GM12878 (cell line): Measurements from ENCODE around the gene DIAPH3. TPM values are rescaled to one million over a fixed set of nuclear protein-coding genes. Genes with fewer than 3 reads are reported as not detected.

ENCODE experiments used
- ATAC-seq: fragments of 200-7000 bp; cut with Tn5 transposase; 3 replicates; pipeline ENCODE4 v1.9.1; 2020; ENCODE audit warnings: mild to moderate bottlenecking, moderate library complexity
- BruUV-seq: library from RNA; stranded (reverse); fragments of 400-500 nt; replicated peaks from 2 replicates; lab custom pipeline; 2021; lab: Mats Ljungman, UMichigan
- CTCF ChIA-PET: fragments of 300-600 bp; sonication (Branson Sonifier 250); formaldehyde crosslinking; extraction: SDS; loops from one replicate; lab custom pipeline; 2021; ENCODE audit warnings: inconsistent platforms; lab: Yijun Ruan, JAX
- POLR2A ChIA-PET: fragments of 350-600 bp; formaldehyde crosslinking; extraction: SDS; loops from one replicate; lab custom pipeline; 2021; ENCODE audit warnings: inconsistent platforms; lab: Charles Lee
- RAD21 ChIA-PET: fragments of 300-600 bp; sonication (Branson Sonifier 250); formaldehyde crosslinking; loops from one replicate; lab custom pipeline; 2023; ENCODE audit warnings: antibody characterized with exemption; ENCODE audit not compliant: unreplicated experiment; lab: Charles Lee
- SMC1A ChIA-PET: fragments of 300-600 bp; sonication (Branson Sonifier 250); formaldehyde crosslinking; loops from one replicate; lab custom pipeline; 2023; ENCODE audit not compliant: unreplicated experiment, uncharacterized antibody; lab: Charles Lee
- DNase-seq: peaks from one replicate; pipeline ENCODE4 v3.0.0-alpha.2; 2011; ENCODE audit warnings: low read depth, low spot score
- FAIRE-seq: peaks from 3 replicates; lab custom pipeline; 2011; peaks lifted over from hg19 to GRCh38; lab: Jason Lieb, UNC
- H2AFZ ChIP-seq: 2 replicates; pipeline ENCODE4 v1.6.0; 2011; ENCODE audit warnings: low read depth, low read length, control low read depth; ENCODE audit not compliant: control insufficient read depth
- H3K27ac ChIP-seq: 2 replicates; pipeline ENCODE4 v1.5.1; 2011; ENCODE audit warnings: control low read depth; ENCODE audit not compliant: control insufficient read depth, insufficient read depth
- H3K27me3 ChIP-seq, 2 experiments: replicated peaks in 1 of 2; 2 replicates each; pipeline versions ENCODE4 v1.6.0 to v1.6.1; 2011; ENCODE audit warnings: low read length in 1 of 2; ENCODE audit not compliant: control insufficient read depth in 2 of 2, insufficient read depth in 2 of 2
- H3K36me3 ChIP-seq, 2 experiments: 2 replicates each; pipeline ENCODE4 v1.5.1; 2011; ENCODE audit warnings: low read length in 1 of 2; ENCODE audit not compliant: control insufficient read depth in 2 of 2, insufficient read depth in 2 of 2
- H3K4me1 ChIP-seq: 2 replicates; pipeline ENCODE4 v1.6.1; 2011; ENCODE audit warnings: mild to moderate bottlenecking, low read length, moderate library complexity, mixed read lengths; ENCODE audit not compliant: control insufficient read depth, insufficient read depth
- H3K4me2 ChIP-seq: 2 replicates; pipeline ENCODE4 v1.6.0; 2011; ENCODE audit warnings: control low read depth; ENCODE audit not compliant: control insufficient read depth, insufficient read depth
- H3K4me3 ChIP-seq: fragments of 200-600 bp; sonication (generic); 2 replicates; pipeline ENCODE4 v1.5.1; 2016
- H3K79me2 ChIP-seq: 2 replicates; pipeline ENCODE4 v1.6.0; 2011; ENCODE audit warnings: low read length; ENCODE audit not compliant: control insufficient read depth, insufficient read depth
- H3K9ac ChIP-seq: 2 replicates; pipeline ENCODE4 v1.8.0; 2011; ENCODE audit warnings: low read length, control low read depth, mixed read lengths; ENCODE audit not compliant: control insufficient read depth, insufficient read depth
- H3K9me3 ChIP-seq: replicated peaks from 3 replicates; pipeline ENCODE4 v1.5.1; 2011; ENCODE audit warnings: mild to moderate bottlenecking, low read length; ENCODE audit not compliant: control insufficient read depth, insufficient read depth
- H4K20me1 ChIP-seq: 2 replicates; pipeline ENCODE4 v1.6.0; 2011; ENCODE audit not compliant: control insufficient read depth, insufficient read depth
- CHD2 ChIP-seq: IDR thresholded peaks from 2 replicates; pipeline ENCODE4 v1.6.1; 2011; ENCODE audit warnings: low read depth, low read length, improper control_type of control experiment, borderline replicate concordance
- NFXL1 ChIP-seq: fragments of 450-650 bp; IDR thresholded peaks from 2 replicates; pipeline ENCODE4 v1.6.1; 2017; ENCODE audit warnings: antibody characterized with exemption, mild to moderate bottlenecking, borderline replicate concordance
- NFYA ChIP-seq: IDR thresholded peaks from 2 replicates; pipeline ENCODE4 v1.6.1; 2011; ENCODE audit warnings: low read depth, mild to moderate bottlenecking, low read length, improper control_type of control experiment, borderline replicate concordance
- RFX5 ChIP-seq: IDR thresholded peaks from 2 replicates; pipeline ENCODE4 v1.6.1; 2011; ENCODE audit warnings: low read depth, low read length, improper control_type of control experiment
- SMAD1 ChIP-seq: fragments of 450-650 bp; IDR thresholded peaks from 2 replicates; pipeline ENCODE4 v1.6.1; 2018; ENCODE audit warnings: mild to moderate bottlenecking, low read depth; ENCODE audit not compliant: partially characterized antibody
- WGBS: methylation state at CpG from one replicate; pipeline ENCODE4 v1.1.6; 2016; ENCODE audit warnings: low lambda C conversion rate; ENCODE audit not compliant: insufficient replicate concordance, insufficient coverage; ENCODE audit errors: missing lambda C conversion rate; 5-methylcytosine and 5-hydroxymethylcytosine counted together
- in situ Hi-C: fragments of 300-500 bp; cut with MboI; formaldehyde crosslinking; loops from 9 replicates; pipeline ENCODE4 v1.14.3; 2018; ENCODE audit warnings: mixed read lengths
- intact Hi-C: fragments of 100-400 bp; cut with micrococcal nuclease; formaldehyde crosslinking; loops from one replicate; pipeline ENCODE4 v1.14.2; 2022; ENCODE audit not compliant: unreplicated experiment
- polyA plus RNA-seq, 11 experiments: library from polyadenylated mRNA; depleted of rRNA in 4 of 11; unstranded in 6 of 11; stranded (reverse) in 5 of 11; fragments of >200 nt; fragmentation: Nextera tagmentation in 4 of 11; fragmentation: Illumina TruSeq in 1 of 11; extraction: Ambion mirVana in 4 of 11; extraction: Trizol in 1 of 11; gene quantifications; 1 replicate in 1 of 11; 2 replicates in 10 of 11; pipeline versions ENCODE4 v1.2.1 to v1.2.3, GENCODE V29; 2011 to 2016; ENCODE audit warnings: inconsistent platforms in 2 of 11, missing spikeins in 2 of 11, low read depth in 1 of 11
- total RNA-seq, 4 experiments: library from RNA; depleted of rRNA in 3 of 4; stranded (reverse); fragments of >200 nt in 3 of 4; fragmentation: Illumina TruSeq in 1 of 4; extraction: Trizol in 1 of 4; gene quantifications; 2 replicates each; pipeline versions ENCODE4 v1.2.1 to v1.2.3, GENCODE V29; 2013 to 2021
- TF ChIP-seq, protein P1 (sequence below): fragments of 450-650 bp; IDR thresholded peaks from 2 replicates; pipeline ENCODE4 v1.6.1; 2017; ENCODE audit warnings: mild to moderate bottlenecking, moderate library complexity
- TF ChIP-seq, protein P2 (sequence below): IDR thresholded peaks from 2 replicates; pipeline ENCODE4 v1.6.1; 2012; ENCODE audit warnings: low read depth, low read length, improper control_type of control experiment

The DIAPH3 gene
- total and polyA plus RNA-seq, 10 of the 15 experiments (the other 5 are each of a cell fraction or from before 2014, with no cell fraction given) = 10.1 to 25.2 (median 15.4) TPM

DNA sequence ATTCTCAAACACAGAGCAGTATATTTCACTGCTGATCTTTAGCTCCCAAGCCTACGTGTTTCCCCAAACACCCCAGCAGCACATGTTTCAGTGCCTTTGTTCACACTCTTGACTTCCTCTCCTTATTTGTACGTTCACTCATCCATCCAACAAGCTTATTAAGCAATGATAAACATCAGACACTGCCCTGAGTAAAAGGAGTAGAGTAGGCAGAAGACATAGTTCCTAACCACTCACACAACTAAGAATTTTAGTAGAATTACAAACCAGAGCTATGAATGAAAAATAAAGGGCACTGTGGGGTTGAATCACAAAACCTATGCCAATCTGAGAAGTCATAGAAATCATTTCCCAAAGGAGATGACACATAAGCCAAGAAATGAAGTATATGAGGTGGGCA, 213.5 kb downstream of the DIAPH3 start:
- no peak for DNase-seq
- Histone ChIP-seq H3K4me1 (no peaks in the 10 kb centered on the region), H3K36me3 (no peaks in the 10 kb centered on the region), H4K20me1 (no peaks in the 10 kb centered on the region), H3K9me3 (no peaks in the 10 kb centered on the region), H3K9ac (no peak overlapping the region), H3K4me3 (no peak overlapping the region), H3K27ac (no peak overlapping the region), H3K4me2 (no peak overlapping the region), H3K79me2 (no peaks in the 10 kb centered on the region), H2AFZ (no peak overlapping the region), H3K27me3 (no peaks in the 10 kb centered on the region)
- ChIA-PET CTCF (interaction anchor here (0.8 to 1.8 kb wide), 5 partner anchors 10 to 379 kb away, joined by 3 to 13 read pairs (median 4); no protein-coding TSS in a partner anchor), POLR2A (interaction anchor here (1.7 kb wide), 1 partner anchor 12 kb away, joined by 3 read pairs; no protein-coding TSS in a partner anchor), RAD21 (interaction anchor here (1.1 kb wide), 2 partner anchors 12 to 481 kb away, joined by 3 read pairs; no protein-coding TSS in a partner anchor), SMC1A (interaction anchor here (1.2 to 2.0 kb wide), 4 partner anchors 8 to 25 kb away, joined by 3 to 6 read pairs (median 4); no protein-coding TSS in a partner anchor)
- in situ Hi-C loops (no loop called here), intact Hi-C loops (no loop called here)
- TF ChIP-seq RFX5 (no peak), SMAD1 (no peak), NFYA (no peak), NFXL1 (no peak), CHD2 (no peak)
- TF ChIP-seq, protein P1, sequence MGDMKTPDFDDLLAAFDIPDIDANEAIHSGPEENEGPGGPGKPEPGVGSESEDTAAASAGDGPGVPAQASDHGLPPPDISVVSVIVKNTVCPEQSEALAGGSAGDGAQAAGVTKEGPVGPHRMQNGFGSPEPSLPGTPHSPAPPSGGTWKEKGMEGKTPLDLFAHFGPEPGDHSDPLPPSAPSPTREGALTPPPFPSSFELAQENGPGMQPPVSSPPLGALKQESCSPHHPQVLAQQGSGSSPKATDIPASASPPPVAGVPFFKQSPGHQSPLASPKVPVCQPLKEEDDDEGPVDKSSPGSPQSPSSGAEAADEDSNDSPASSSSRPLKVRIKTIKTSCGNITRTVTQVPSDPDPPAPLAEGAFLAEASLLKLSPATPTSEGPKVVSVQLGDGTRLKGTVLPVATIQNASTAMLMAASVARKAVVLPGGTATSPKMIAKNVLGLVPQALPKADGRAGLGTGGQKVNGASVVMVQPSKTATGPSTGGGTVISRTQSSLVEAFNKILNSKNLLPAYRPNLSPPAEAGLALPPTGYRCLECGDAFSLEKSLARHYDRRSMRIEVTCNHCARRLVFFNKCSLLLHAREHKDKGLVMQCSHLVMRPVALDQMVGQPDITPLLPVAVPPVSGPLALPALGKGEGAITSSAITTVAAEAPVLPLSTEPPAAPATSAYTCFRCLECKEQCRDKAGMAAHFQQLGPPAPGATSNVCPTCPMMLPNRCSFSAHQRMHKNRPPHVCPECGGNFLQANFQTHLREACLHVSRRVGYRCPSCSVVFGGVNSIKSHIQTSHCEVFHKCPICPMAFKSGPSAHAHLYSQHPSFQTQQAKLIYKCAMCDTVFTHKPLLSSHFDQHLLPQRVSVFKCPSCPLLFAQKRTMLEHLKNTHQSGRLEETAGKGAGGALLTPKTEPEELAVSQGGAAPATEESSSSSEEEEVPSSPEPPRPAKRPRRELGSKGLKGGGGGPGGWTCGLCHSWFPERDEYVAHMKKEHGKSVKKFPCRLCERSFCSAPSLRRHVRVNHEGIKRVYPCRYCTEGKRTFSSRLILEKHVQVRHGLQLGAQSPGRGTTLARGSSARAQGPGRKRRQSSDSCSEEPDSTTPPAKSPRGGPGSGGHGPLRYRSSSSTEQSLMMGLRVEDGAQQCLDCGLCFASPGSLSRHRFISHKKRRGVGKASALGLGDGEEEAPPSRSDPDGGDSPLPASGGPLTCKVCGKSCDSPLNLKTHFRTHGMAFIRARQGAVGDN = no peak
- TF ChIP-seq, protein P2, sequence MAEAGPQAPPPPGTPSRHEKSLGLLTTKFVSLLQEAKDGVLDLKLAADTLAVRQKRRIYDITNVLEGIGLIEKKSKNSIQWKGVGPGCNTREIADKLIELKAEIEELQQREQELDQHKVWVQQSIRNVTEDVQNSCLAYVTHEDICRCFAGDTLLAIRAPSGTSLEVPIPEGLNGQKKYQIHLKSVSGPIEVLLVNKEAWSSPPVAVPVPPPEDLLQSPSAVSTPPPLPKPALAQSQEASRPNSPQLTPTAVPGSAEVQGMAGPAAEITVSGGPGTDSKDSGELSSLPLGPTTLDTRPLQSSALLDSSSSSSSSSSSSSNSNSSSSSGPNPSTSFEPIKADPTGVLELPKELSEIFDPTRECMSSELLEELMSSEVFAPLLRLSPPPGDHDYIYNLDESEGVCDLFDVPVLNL = no peak
- no TSS peak for BruUV-seq
- peak; percentile 20; the same call in 2 of the 3 replicates for ATAC-seq
- FAIRE-seq = no peak
- WGBS = 41% methylated on average over 2 of the region's 2 CpGs
